ENCODE results near the gene TUBA4A.

TUBA4A gene

DNA sequence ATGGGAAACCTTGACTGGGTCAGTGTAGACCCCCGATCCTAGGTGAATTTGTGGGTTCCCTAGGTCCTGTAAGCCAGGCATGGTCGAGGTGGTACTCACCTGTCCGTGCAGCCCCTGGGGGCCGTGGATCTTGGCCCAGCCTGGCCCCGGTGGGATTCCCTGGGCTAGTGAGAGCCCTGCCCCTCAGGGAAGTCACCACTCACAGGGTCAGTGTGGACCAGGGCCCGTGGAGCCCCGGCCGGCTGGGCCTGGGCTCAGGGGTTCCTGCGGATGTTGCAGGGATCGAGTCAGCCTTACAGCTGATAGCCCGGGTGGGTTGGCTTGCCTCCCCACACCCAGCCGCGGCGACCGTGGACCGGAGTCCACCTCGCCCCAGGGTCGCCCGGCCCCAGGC is 24.8 kb downstream of the TUBA4A start:
- Histone ChIP-seq H3K36me3 (ENCODE audit: control insufficient read depth, insufficient read depth, low read length) (peaks cover 51% of the 10 kb centered on the region), H3K27ac (ENCODE audit: low read depth, low read length) (peak overlapping the region; percentile 88), H3K9ac (ENCODE audit: low read depth, low read length) (peak overlapping the region; percentile 55), H3K27me3 (ENCODE audit: control insufficient read depth, insufficient read depth, low read length) (no peaks in the 10 kb centered on the region), H3K9me3 (ENCODE audit: control insufficient read depth, insufficient read depth, low read length) (no peaks in the 10 kb centered on the region), H3K4me1 (ENCODE audit: control insufficient read depth, insufficient read depth, low read length) (peaks cover 5% of the 10 kb centered on the region; the same call in 1 of the 2 replicates), H3K4me3 (ENCODE audit: low read depth, low read length) (peak overlapping the region; percentile 86)

- no peaks in the 10 kb centered on the region for H3K27me3 ChIP-seq (ENCODE audit: control insufficient read depth, insufficient read depth, low read length)
- no peaks in the 10 kb centered on the region for H3K9me3 ChIP-seq (ENCODE audit: control insufficient read depth, insufficient read depth, low read length)
- H3K27ac ChIP-seq (ENCODE audit: low read depth, low read length) = no peak overlapping the region
- H3K36me3 ChIP-seq (ENCODE audit: control insufficient read depth, insufficient read depth, low read length) = peaks cover 51% of the 10 kb centered on the region
- H3K4me3 ChIP-seq (ENCODE audit: low read depth, low read length) = peak overlapping the region; percentile 86
- H3K4me1 ChIP-seq (ENCODE audit: control insufficient read depth, insufficient read depth, low read length) = peaks cover 5% of the 10 kb centered on the region; the same call in 1 of the 2 replicates
- H3K9ac ChIP-seq (ENCODE audit: low read depth, low read length) = no peak overlapping the region; the same call in 1 of the 2 replicates
Observed at GRCh38 chr2:219228041-219228910, 25.4 kb downstream of the TUBA4A start.

DNA sequence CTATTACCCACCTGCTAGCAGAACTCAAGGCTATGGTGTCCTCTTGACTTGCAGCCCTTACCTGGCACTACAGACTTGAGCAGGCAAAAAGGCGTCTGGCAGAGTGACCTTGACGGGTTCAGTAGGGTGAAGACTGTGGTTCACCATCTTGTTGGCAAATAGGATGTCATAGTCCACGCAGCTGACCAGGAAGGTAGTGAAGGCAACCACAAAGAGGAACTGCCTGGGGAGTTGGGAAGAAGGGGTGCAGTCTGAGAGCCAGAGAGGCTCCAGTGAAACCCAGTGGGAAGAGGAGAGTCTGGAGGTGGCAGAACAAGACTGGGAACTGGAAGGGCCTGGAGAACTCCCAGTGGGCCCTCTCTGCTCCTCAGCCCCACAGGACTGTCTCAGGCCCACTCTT is 28.4 kb downstream of the TUBA4A start:
- Histone ChIP-seq H3K4me1 (ENCODE audit: control insufficient read depth, insufficient read depth, low read length) (peaks cover 5% of the 10 kb centered on the region; the same call in 1 of the 2 replicates), H3K9ac (ENCODE audit: low read depth, low read length) (no peak overlapping the region), H3K4me3 (ENCODE audit: low read depth, low read length) (no peak overlapping the region), H3K36me3 (ENCODE audit: control insufficient read depth, insufficient read depth, low read length) (peaks cover 58% of the 10 kb centered on the region), H3K9me3 (ENCODE audit: control insufficient read depth, insufficient read depth, low read length) (no peaks in the 10 kb centered on the region), H3K27ac (ENCODE audit: low read depth, low read length) (no peak overlapping the region), H3K27me3 (ENCODE audit: control insufficient read depth, insufficient read depth, low read length) (no peaks in the 10 kb centered on the region)

GRCh38 chr2:219223831-219224610 is 29.7 kb downstream of the TUBA4A start:
- Histone ChIP-seq H3K27me3 (ENCODE audit: control insufficient read depth, insufficient read depth, low read length) (no peaks in the 10 kb centered on the region), H3K4me3 (ENCODE audit: low read depth, low read length) (no peak overlapping the region), H3K9me3 (ENCODE audit: control insufficient read depth, insufficient read depth, low read length) (no peaks in the 10 kb centered on the region), H3K36me3 (ENCODE audit: control insufficient read depth, insufficient read depth, low read length) (peaks cover 61% of the 10 kb centered on the region), H3K9ac (ENCODE audit: low read depth, low read length) (no peak overlapping the region), H3K27ac (ENCODE audit: low read depth, low read length) (no peak overlapping the region), H3K4me1 (ENCODE audit: control insufficient read depth, insufficient read depth, low read length) (peaks cover 8% of the 10 kb centered on the region)

DNA sequence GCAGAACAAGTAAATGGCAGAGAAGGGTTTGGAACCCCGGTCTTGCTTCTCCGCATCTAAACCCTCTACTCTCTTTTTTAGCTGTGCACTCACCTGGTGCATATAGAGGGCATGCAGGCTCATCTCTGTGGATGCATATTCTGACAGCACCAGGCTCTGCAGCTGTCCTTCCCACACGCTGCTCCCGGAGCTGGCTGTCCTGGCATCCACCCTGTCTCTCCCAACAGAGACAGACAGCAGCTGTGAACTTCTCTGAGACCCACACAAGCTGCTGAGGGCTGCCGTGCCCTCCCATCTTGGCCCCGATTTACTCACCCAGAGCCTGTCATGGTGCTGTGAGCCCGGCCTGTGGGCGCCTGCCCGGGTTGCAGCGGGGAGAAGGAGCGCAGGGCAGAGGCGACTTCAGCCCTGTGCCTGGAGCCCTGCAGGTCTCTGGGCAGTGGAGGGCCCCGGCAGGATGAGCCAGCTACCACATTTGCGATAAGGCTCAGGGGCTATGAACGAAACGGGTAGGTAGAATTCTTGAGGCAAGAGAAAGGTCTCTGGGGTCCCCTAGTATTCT is 31.7 kb downstream of the TUBA4A start:
- peaks cover 4% of the 10 kb centered on the region; the same call in 1 of the 2 replicates for H3K4me1 ChIP-seq (ENCODE audit: control insufficient read depth, insufficient read depth, low read length)

DNA sequence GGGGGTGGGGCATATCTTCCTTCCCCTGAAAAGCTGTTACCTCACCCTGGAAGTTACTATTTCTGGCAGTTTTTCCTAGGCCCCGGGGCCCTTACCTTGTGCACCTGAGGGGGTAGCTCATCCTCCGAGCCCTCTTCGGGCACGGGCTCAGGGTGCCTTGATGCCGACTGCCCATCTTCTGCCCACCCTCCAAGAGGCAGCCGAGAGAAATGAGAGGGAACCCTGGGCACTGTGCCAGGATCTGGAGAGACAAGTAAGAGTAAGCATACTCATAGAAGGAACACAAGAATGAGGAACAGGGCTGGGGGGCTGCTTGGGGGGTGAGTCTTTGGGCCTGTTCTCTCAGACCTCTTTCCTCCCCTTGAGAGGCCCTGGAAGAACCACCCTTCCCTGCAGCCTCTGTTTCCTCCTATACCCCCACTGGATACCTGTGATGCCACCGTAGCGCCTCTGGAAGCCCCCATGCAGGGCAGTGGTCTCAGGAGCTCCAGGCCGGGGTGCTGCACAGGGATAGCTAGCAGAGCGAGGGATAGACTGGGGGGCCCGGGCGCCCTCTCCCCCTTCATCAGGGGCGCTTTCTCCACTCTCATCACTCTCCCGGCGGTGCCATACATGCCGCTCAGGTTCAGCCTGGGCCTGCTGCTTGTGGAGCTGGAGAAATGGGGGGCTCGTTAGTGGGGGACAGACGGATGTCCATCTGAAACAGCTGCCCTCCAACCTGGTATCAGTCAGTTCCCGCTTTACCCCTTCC is 32.9 kb downstream of the TUBA4A start:
- peaks cover 4% of the 10 kb centered on the region; the same call in 1 of the 2 replicates for H3K4me1 ChIP-seq (ENCODE audit: control insufficient read depth, insufficient read depth, low read length)
- peaks cover 58% of the 10 kb centered on the region for H3K36me3 ChIP-seq (ENCODE audit: control insufficient read depth, insufficient read depth, low read length)
- H3K27ac ChIP-seq (ENCODE audit: low read depth, low read length) = no peak overlapping the region
- no peaks in the 10 kb centered on the region for H3K9me3 ChIP-seq (ENCODE audit: control insufficient read depth, insufficient read depth, low read length)
- no peak overlapping the region for H3K4me3 ChIP-seq (ENCODE audit: low read depth, low read length)
- no peak overlapping the region for H3K9ac ChIP-seq (ENCODE audit: low read depth, low read length)
- no peaks in the 10 kb centered on the region for H3K27me3 ChIP-seq (ENCODE audit: control insufficient read depth, insufficient read depth, low read length)

More for the DNA sequence above, 31.7 kb downstream of the TUBA4A start:
- Histone ChIP-seq H3K9ac (ENCODE audit: low read depth, low read length) (no peak overlapping the region), H3K4me3 (ENCODE audit: low read depth, low read length) (no peak overlapping the region), H3K36me3 (ENCODE audit: control insufficient read depth, insufficient read depth, low read length) (peaks cover 61% of the 10 kb centered on the region), H3K9me3 (ENCODE audit: control insufficient read depth, insufficient read depth, low read length) (no peaks in the 10 kb centered on the region), H3K27ac (ENCODE audit: low read depth, low read length) (no peak overlapping the region), H3K27me3 (ENCODE audit: control insufficient read depth, insufficient read depth, low read length) (no peaks in the 10 kb centered on the region)

DNA sequence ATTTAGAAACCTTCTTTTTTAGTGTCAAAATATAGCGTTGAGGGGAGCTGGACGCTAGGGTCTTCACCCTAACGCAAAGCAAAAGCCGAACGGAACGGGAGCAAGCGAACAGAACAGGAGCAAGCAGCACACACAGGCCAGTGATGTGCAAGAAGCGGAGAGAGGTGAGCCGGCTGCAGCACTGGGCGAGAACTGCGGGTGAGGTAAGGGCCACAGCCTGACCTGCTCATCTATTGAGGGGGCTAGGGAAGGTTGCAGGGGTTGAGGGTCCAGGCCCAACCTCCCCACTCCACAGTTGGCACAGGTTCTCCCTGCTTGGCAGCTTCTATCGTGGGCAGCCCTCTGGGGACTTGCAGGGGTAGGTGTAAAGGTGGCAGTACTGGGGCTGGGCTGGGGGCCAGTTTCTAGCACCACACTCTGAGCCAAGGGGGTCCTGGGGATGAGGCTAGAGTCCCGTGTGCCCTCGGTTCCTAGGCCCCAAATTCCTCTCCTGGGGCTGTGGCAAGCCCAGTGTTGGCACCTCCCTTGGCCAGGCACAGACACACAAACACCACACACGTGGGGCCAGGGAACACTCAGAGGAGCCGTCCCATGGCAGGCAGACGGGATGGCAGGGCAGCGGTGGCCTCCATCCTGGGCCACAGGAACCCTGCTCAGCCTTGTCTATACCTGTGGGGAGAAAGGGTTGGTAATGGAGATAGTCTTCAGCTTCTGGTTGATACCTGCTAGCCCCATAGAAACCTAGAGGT is 33.8 kb downstream of the TUBA4A start:
- peaks cover 53% of the 10 kb centered on the region for H3K36me3 ChIP-seq (ENCODE audit: control insufficient read depth, insufficient read depth, low read length)

DNA sequence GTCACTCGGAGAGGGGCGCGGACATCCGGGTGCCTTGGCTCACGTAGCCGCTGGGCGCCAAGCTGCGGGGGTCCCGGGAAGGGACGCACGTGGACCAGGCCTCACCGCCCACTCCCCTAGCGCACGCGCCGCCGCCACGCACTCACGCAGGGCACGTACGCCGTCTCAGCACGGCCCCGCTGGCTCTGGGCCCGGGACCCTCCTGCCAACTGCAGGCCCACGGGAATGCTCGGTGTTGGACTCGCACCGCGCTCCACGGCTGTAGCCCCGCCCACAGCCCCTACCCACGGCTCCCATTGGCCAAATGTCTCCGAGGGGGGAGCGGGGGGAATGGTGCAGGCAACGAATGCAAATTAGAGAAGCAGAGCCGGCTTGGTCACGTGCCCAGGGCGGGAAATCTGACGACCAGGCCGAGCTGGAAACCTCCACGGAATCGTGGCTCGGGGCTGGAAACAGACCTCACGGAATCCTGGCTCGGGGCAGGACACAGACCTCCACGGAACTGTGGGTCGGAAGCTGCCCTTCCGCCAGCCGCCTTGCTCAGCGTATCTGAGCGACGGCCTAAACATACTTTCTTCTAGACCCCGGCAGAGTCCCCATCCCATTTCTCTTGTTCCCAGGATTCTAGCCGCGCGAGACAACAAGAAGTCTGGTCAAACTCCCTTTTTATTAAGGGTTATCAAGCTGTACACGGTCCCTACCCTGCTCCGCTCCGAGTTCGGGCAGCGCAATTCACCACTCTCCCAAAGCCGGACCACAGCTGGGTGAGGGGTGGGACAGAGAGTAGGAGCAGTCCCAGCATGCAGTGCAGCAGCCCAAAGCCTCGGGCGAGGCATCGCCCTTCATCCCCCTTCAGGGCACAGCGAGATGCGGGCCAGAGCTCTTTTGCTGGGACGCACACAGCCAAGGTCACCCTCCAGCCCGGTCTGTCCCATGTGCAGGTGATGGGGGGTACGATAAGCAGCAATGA is 34.7 kb downstream of the TUBA4A start, which contains the start of gene ABCB6:
ABCB6 (minus strand) TSS at position 227 of the 970 bp plus-strand sequence. CDS start 285 bp downstream, outside the sequence.
- H3K27ac ChIP-seq (ENCODE audit: low read depth, low read length) = peak within 1 kb of the TSS; percentile 74
- peaks cover 53% of the 10 kb centered on the region for H3K36me3 ChIP-seq (ENCODE audit: control insufficient read depth, insufficient read depth, low read length)
- H3K4me3 ChIP-seq (ENCODE audit: low read depth, low read length) = peak within 1 kb of the TSS; percentile 74
- peak within 1 kb of the TSS; percentile 83 for H3K9ac ChIP-seq (ENCODE audit: low read depth, low read length)
- no peaks in the 10 kb centered on the region for H3K9me3 ChIP-seq (ENCODE audit: control insufficient read depth, insufficient read depth, low read length)
- peaks cover 4% of the 10 kb centered on the region; the same call in 1 of the 2 replicates for H3K4me1 ChIP-seq (ENCODE audit: control insufficient read depth, insufficient read depth, low read length)
- no peaks in the 10 kb centered on the region for H3K27me3 ChIP-seq (ENCODE audit: control insufficient read depth, insufficient read depth, low read length)

More for the DNA sequence above, 33.8 kb downstream of the TUBA4A start:
- Histone ChIP-seq H3K4me1 (ENCODE audit: control insufficient read depth, insufficient read depth, low read length) (peaks cover 4% of the 10 kb centered on the region; the same call in 1 of the 2 replicates), H3K9ac (ENCODE audit: low read depth, low read length) (no peak overlapping the region), H3K27ac (ENCODE audit: low read depth, low read length) (no peak overlapping the region), H3K9me3 (ENCODE audit: control insufficient read depth, insufficient read depth, low read length) (no peaks in the 10 kb centered on the region), H3K4me3 (ENCODE audit: low read depth, low read length) (no peak overlapping the region), H3K27me3 (ENCODE audit: control insufficient read depth, insufficient read depth, low read length) (no peaks in the 10 kb centered on the region)

GRCh38 chr2:219218217-219218731 is 35.4 kb downstream of the TUBA4A start:
- Histone ChIP-seq H3K9me3 (ENCODE audit: control insufficient read depth, insufficient read depth, low read length) (no peaks in the 10 kb centered on the region), H3K4me1 (ENCODE audit: control insufficient read depth, insufficient read depth, low read length) (peaks cover 4% of the 10 kb centered on the region; the same call in 1 of the 2 replicates), H3K36me3 (ENCODE audit: control insufficient read depth, insufficient read depth, low read length) (peaks cover 52% of the 10 kb centered on the region), H3K9ac (ENCODE audit: low read depth, low read length) (peak overlapping the region; percentile 83), H3K4me3 (ENCODE audit: low read depth, low read length) (peak overlapping the region; percentile 74), H3K27ac (ENCODE audit: low read depth, low read length) (peak overlapping the region; percentile 74), H3K27me3 (ENCODE audit: control insufficient read depth, insufficient read depth, low read length) (no peaks in the 10 kb centered on the region)
